HepG2 (cell line): Measurements from ENCODE around the gene MMUT.
A peak's percentile ranks its signal among the peaks of the same experiment; 100 is the strongest.

Experiments
- CREB3 ChIP-seq: sonication (generic); formaldehyde crosslinking; IDR thresholded peaks from 2 replicates; pipeline ENCODE4 v1.5.0; 2020; ENCODE audit warnings: missing genetic modification reagents
- CREM ChIP-seq, 2 experiments: sonication (generic) in 1 of 2; formaldehyde crosslinking in 1 of 2; IDR thresholded peaks; 2 replicates each; pipeline versions ENCODE4 v1.4.0 to v1.6.1; 2016 to 2020; ENCODE audit warnings: antibody characterized with exemption in 1 of 2, mild to moderate bottlenecking in 1 of 2, missing genetic modification reagents in 1 of 2
- CTCF ChIP-seq: sonication (generic); formaldehyde crosslinking; IDR thresholded peaks from 2 replicates; pipeline ENCODE4 v1.5.0; 2020; ENCODE audit warnings: mild to moderate bottlenecking, missing genetic modification reagents, moderate library complexity
- EZH2 ChIP-seq: conservative IDR thresholded peaks from 2 replicates; pipeline ENCODE4 v1.6.1; 2012; ENCODE audit warnings: mild to moderate bottlenecking, low read depth, low read length, moderate library complexity
- FOSL1 ChIP-seq: sonication (generic); formaldehyde crosslinking; IDR thresholded peaks from 2 replicates; pipeline ENCODE4 v1.9.0; 2021; ENCODE audit warnings: missing genetic modification reagents, borderline replicate concordance
- HHEX ChIP-seq: IDR thresholded peaks from 2 replicates; pipeline ENCODE4 v1.6.1; 2016; ENCODE audit warnings: control low read depth
- MXI1 ChIP-seq: IDR thresholded peaks from 3 replicates; pipeline ENCODE4 v1.6.1; 2012; ENCODE audit warnings: low read depth, low read length, inconsistent platforms, borderline replicate concordance
- PRPF4 ChIP-seq: fragments of 200-400 bp; formaldehyde crosslinking; IDR thresholded peaks from 2 replicates; pipeline ENCODE4 v1.6.1; 2016; ENCODE audit warnings: low read length, low read depth; ENCODE audit not compliant: poor library complexity, severe bottlenecking
- SMC3 ChIP-seq: IDR thresholded peaks from 2 replicates; pipeline ENCODE4 v1.6.1; 2011; ENCODE audit warnings: low read length, improper control_type of control experiment
- SUZ12 ChIP-seq: fragments of 150-350 bp; IDR thresholded peaks from 2 replicates; pipeline ENCODE4 v1.6.1; 2014; ENCODE audit warnings: low read depth, low read length
- ZBTB10 ChIP-seq: sonication (generic); formaldehyde crosslinking; IDR thresholded peaks from 2 replicates; pipeline ENCODE4 v1.4.0; 2020; ENCODE audit warnings: missing genetic modification reagents, borderline replicate concordance
- ZNF280D ChIP-seq: sonication (generic); formaldehyde crosslinking; IDR thresholded peaks from 2 replicates; pipeline ENCODE4 v1.5.1; 2020; ENCODE audit warnings: mild to moderate bottlenecking, missing genetic modification reagents
- ZNF724P ChIP-seq: sonication (generic); formaldehyde crosslinking; IDR thresholded peaks from 2 replicates; pipeline ENCODE4 v1.8.0; 2022; ENCODE audit warnings: missing genetic modification reagents, borderline replicate concordance

GRCh38 chr6:49506569-49507111 lies 43.6 kb upstream of the MMUT start:
- TF ChIP-seq PRPF4 (no peak), EZH2 (no peak), ZBTB10 (no peak), FOSL1 (CRISPR knock-in tag) (peak; percentile 82), HHEX (CRISPR knock-in tag) (no peak), ZNF280D (CRISPR knock-in tag) (no peak), SMC3 (no peak), CREB3 (CRISPR knock-in tag) (no peak), CREM (IDR thresholded peaks at IDR 0.05) (no peak), CREM (CRISPR knock-in tag; IDR thresholded peaks at IDR 0.05) (no peak), MXI1 (no peak), ZNF724P (CRISPR knock-in tag) (no peak), CTCF (CRISPR knock-in tag) (no peak), SUZ12 (no peak)
